Heart right ventricle (tissue), 16 donors: ENCODE results near the gene WWOX. TPM values are rescaled to one million over a fixed set of nuclear protein-coding genes. Genes with fewer than 3 reads are reported as not detected.

Source experiments
- ATAC-seq, 8 donors: fragments of 200-7000 bp; cut with Tn5 transposase; one replicate each; pipeline ENCODE4 v1.9.1; 2020; ENCODE audit warnings: mild to moderate bottlenecking in 8 of 8, moderate library complexity in 8 of 8, moderate number of reproducible peaks in 1 of 8
- DNase-seq, 2 donors: peaks; one replicate each; pipeline ENCODE4 v3.0.0-alpha.2; 2020
- H3K27ac ChIP-seq, 10 donors: fragments of 200-600 bp; sonication (generic) in 2 of 10; one replicate each; pipeline versions ENCODE4 v1.5.0 to v1.8.0; 2020 to 2022; ENCODE audit warnings: mild to moderate bottlenecking in 3 of 10
- H3K27me3 ChIP-seq, 7 donors: fragments of 200-600 bp; one replicate each; pipeline ENCODE4 v1.8.0; 2021 to 2022; ENCODE audit warnings: mild to moderate bottlenecking in 2 of 7
- H3K36me3 ChIP-seq, 9 donors: fragments of 200-600 bp; sonication (generic) in 1 of 9; one replicate each; pipeline versions ENCODE4 v1.5.0 to v1.8.0; 2020 to 2022; ENCODE audit warnings: mild to moderate bottlenecking in 2 of 9
- H3K4me1 ChIP-seq, 9 donors: fragments of 200-600 bp; sonication (generic) in 1 of 9; one replicate each; pipeline versions ENCODE4 v1.5.0 to v1.8.0; 2020 to 2022; ENCODE audit warnings: mild to moderate bottlenecking in 4 of 9
- H3K4me3 ChIP-seq, 10 donors: fragments of 200-600 bp; sonication (generic) in 2 of 10; one replicate each; pipeline versions ENCODE4 v1.5.0 to v1.8.0; 2020 to 2022; ENCODE audit warnings: mild to moderate bottlenecking in 7 of 10, moderate library complexity in 2 of 10
- H3K9me3 ChIP-seq, 11 donors: fragments of 200-600 bp in 10 of 11; sonication (generic) in 2 of 11; one replicate each; pipeline versions ENCODE4 v1.5.0 to v1.8.0; 2013 to 2022; ENCODE audit warnings: mild to moderate bottlenecking in 2 of 11, control low read depth in 1 of 11, moderate library complexity in 1 of 11
- CTCF ChIP-seq, 9 donors: fragments of 200-600 bp; sonication (generic) in 2 of 9; IDR thresholded peaks; one replicate each; pipeline versions ENCODE4 v1.5.0 to v1.8.0; 2021 to 2022; ENCODE audit warnings: antibody characterized with exemption in 9 of 9, mild to moderate bottlenecking in 5 of 9, moderate library complexity in 1 of 9
- WGBS, 2 donors: extraction: QIAGEN DNeasy Blood & Tissue Kit; methylation state at CpG; one replicate each; pipeline ENCODE4 v1.1.7; 2013; ENCODE audit warnings: inconsistent platforms in 1 of 2; 5-methylcytosine and 5-hydroxymethylcytosine counted together
- intact Hi-C, 10 donors: fragments of 100-400 bp; cut with DNase I; formaldehyde crosslinking; loops; one replicate each; pipeline versions ENCODE4 v1.11.1 to v1.14.2; 2022
- polyA plus RNA-seq, 2 donors: library from polyadenylated mRNA; stranded (reverse); fragments of 200-250 nt; gene quantifications; one replicate each; pipeline ENCODE4 v1.2.3, GENCODE V29; 2013
- total RNA-seq, 10 donors: library from RNA; stranded (reverse); fragmentation: NEBNext Ultra II Directional in 3 of 10; extraction: Animal tissue kit (Norgen Biotek cat#: 25700) in 3 of 10; gene quantifications; one replicate each; pipeline versions ENCODE4 v1.2.1 to v1.2.4, GENCODE V29; 2021 to 2023
- donor health status: Arrhythmogenic right ventricular cardiomyopathy.
- donor health status: ischemic (EF 13 %, LVEDD 7.1; RV severe dilation, severe dysfunction).
- donor health status: healthy with polysubstance abuse.
- donor health status: DM: no; HTN: yes; CAD: no.
- donor health status: DM: no; HTN: no; CAD: no.
- donor health status: ischemic (EF 25% LVEDD 6.9; RV normal size, moderate dysfunction).
- donor health status: ischemic (EF 25% LVEDD 5.7; RV mildly dilated, moderate dysfunction).
- donor health status: healthy.
- donor health status: DM: yes; HTN: yes; CAD: no.
- donor health status: Ischemic cardiomyopathy.
- donor health status: ischemic (EF 35%, LVEDD 5.7; RV mildly dilated, moderate dysfunction).
- donor health status: nonischemic (EF 11% LVEDD 7.7; RV severe dilation, severe dysfunction).
- donor health status: DM: yes; HTN: yes; CAD: no.
- donor health status: PGD.
- donor health status: ischemic (EF 29% LVEDD 5.4; RV normal size, mild dysfunction).
- donor health status: nonischemic (EF 23%, LVEDD 6.1; RV moderate dilation, normal function).

WWOX gene
- total and polyA plus RNA-seq, 12 donors: 4.9 to 15.0 (median 9.9) TPM

GRCh38 chr16:78303946-78304345 is 204.5 kb downstream of the WWOX start:
- no peaks in the 10 kb centered on the region for H3K4me1 ChIP-seq
- intact Hi-C loops: no loop called here
- no peak overlapping the region for H3K4me3 ChIP-seq
- no peaks in the 10 kb centered on the region for H3K36me3 ChIP-seq
- DNase-seq (no peak), ATAC-seq (no peak)
- H3K27ac ChIP-seq: no peak overlapping the region
- H3K9me3 ChIP-seq: no peaks in the 10 kb centered on the region
- 55 to 70% methylated on average over 4 of the region's 4 CpGs for WGBS, 2 donors
- no peak for TF ChIP-seq CTCF (IDR thresholded peaks at IDR 0.05)
- H3K27me3 ChIP-seq: no peaks in the 10 kb centered on the region

GRCh38 chr16:78306361-78306760 is 206.9 kb downstream of the WWOX start:
- no peaks in the 10 kb centered on the region for H3K27me3 ChIP-seq
- no peaks in the 10 kb centered on the region for H3K9me3 ChIP-seq
- intact Hi-C loops: no loop called here
- no peaks in the 10 kb centered on the region for H3K36me3 ChIP-seq
- no peak overlapping the region for H3K27ac ChIP-seq
- ATAC-seq (no peak), DNase-seq (no peak)
- 92 to 96% methylated on average over 1 of the region's 1 CpG for WGBS, 2 donors
- TF ChIP-seq CTCF (IDR thresholded peaks at IDR 0.05): no peak
- no peaks in the 10 kb centered on the region for H3K4me1 ChIP-seq
- no peak overlapping the region for H3K4me3 ChIP-seq

- ATAC-seq (no peak), DNase-seq (no peak)
- Histone ChIP-seq H3K9me3 (no peaks in the 10 kb centered on the region), H3K27ac (no peak overlapping the region), H3K4me3 (no peak overlapping the region), H3K4me1 (no peaks in the 10 kb centered on the region), H3K27me3 (no peaks in the 10 kb centered on the region), H3K36me3 (no peaks in the 10 kb centered on the region)
- TF ChIP-seq CTCF (IDR thresholded peaks at IDR 0.05): no peak
- intact Hi-C loops: no loop called here
- 94 to 100% methylated on average over 1 of the region's 1 CpG for WGBS, 2 donors
Measured at GRCh38 chr16:78307824-78308528, 208.5 kb downstream of the WWOX start.

GRCh38 chr16:78309763-78310162 is 210.3 kb downstream of the WWOX start:
- no peaks in the 10 kb centered on the region for H3K9me3 ChIP-seq
- TF ChIP-seq CTCF (IDR thresholded peaks at IDR 0.05): no peak
- H3K27me3 ChIP-seq: no peaks in the 10 kb centered on the region
- ATAC-seq (no peak), DNase-seq (no peak)
- WGBS, 2 donors: 94 to 96% methylated on average over 4 of the region's 4 CpGs
- intact Hi-C loops: no loop called here
- no peak overlapping the region for H3K4me3 ChIP-seq
- no peaks in the 10 kb centered on the region for H3K36me3 ChIP-seq
- H3K27ac ChIP-seq: no peak overlapping the region
- no peaks in the 10 kb centered on the region for H3K4me1 ChIP-seq
